ENCODE results near the gene PUS3.
"Not testable (repeated sequence)": the region's sequence is repeated elsewhere in the genome, so short reads cannot be mapped to it uniquely, and the experiment has no call there.

Gene PUS3

GRCh38 chr11:125916683-125917347 lies 13.8 kb upstream of the PUS3 start:
- DNase-seq, result no peak

- DNase-seq, result not testable (repeated sequence)
Observed at GRCh38 chr11:125914601-125915000, 11.6 kb upstream of the PUS3 start.

GRCh38 chr11:125910226-125910849 lies 7.3 kb upstream of the PUS3 start:
- DNase-seq, result no peak

GRCh38 chr11:125904678-125905077 lies 1.7 kb upstream of the PUS3 start:
- no peak for DNase-seq

GRCh38 chr11:125903711-125904659 lies 979 bp upstream of the PUS3 start, which contains the start of gene DDX25:
Gene DDX25 (plus strand): TSS chr11:125904508. CDS start chr11:125904518, 10 bp downstream.
- DNase-seq, result peak; percentile 35

GRCh38 chr11:125902277-125902926 lies 604 bp downstream of the PUS3 start:
- no peak for DNase-seq

GRCh38 chr11:125901872-125902271 lies 1.1 kb downstream of the PUS3 start:
- no peak for DNase-seq

GRCh38 chr11:125892994-125893393 lies 10.0 kb downstream of the PUS3 start:
- DNase-seq, result no peak

- DNase-seq, result no peak
Observed at GRCh38 chr11:125892071-125892470, 10.9 kb downstream of the PUS3 start.

- no peak for DNase-seq
Observed at GRCh38 chr11:125890447-125891100, 12.4 kb downstream of the PUS3 start.

GRCh38 chr11:125887373-125888324 lies 15.4 kb downstream of the PUS3 start, which contains the start of gene HYLS1:
Gene HYLS1 (plus strand): TSS chr11:125887668. CDS start chr11:125899369, 11,701 bp downstream.
- peak; percentile 91 for DNase-seq

GRCh38 chr11:125886997-125887372 lies 16.0 kb downstream of the PUS3 start:
- DNase-seq, result no peak

GRCh38 chr11:125883375-125883774 lies 19.6 kb downstream of the PUS3 start:
- no peak for DNase-seq

- DNase-seq, result no peak
Observed at GRCh38 chr11:125881291-125881690, 21.7 kb downstream of the PUS3 start.

GRCh38 chr11:125874556-125875124 lies 28.4 kb downstream of the PUS3 start:
- DNase-seq, result peak; percentile 58

GRCh38 chr11:125873881-125874555 lies 29.0 kb downstream of the PUS3 start:
- no peak for DNase-seq

- no peak for DNase-seq
Observed at GRCh38 chr11:125872138-125872491, 30.9 kb downstream of the PUS3 start.

GRCh38 chr11:125871391-125872137 lies 31.4 kb downstream of the PUS3 start:
- no peak for DNase-seq

GRCh38 chr11:125869521-125869920 lies 33.5 kb downstream of the PUS3 start:
- no peak for DNase-seq

Measured in NCI-H345 (cell line).